HCT116 (cell line): ENCODE measurements around the gene TMF1. TPM values are rescaled to one million over a fixed set of nuclear protein-coding genes. Genes with fewer than 3 reads are reported as not detected.

ENCODE experiments used
- ATAC-seq: fragments of 200-7000 bp; cut with Tn5 transposase; 2 replicates; pipeline ENCODE4 v1.9.1; 2020; ENCODE audit warnings: mild to moderate bottlenecking, moderate library complexity
- BruUV-seq: library from RNA; stranded (reverse); fragments of 400-500 nt; replicated peaks from 2 replicates; lab custom pipeline; 2021; lab: Mats Ljungman, UMichigan
- CTCF ChIA-PET: fragments of 300-600 bp; sonication (Branson Sonifier 250); formaldehyde crosslinking; loops from one replicate; lab custom pipeline; 2021; ENCODE audit warnings: antibody characterized with exemption; lab: Charles Lee
- POLR2A ChIA-PET: fragments of 300-600, 350-600 bp; sonication (Branson Sonifier 250); formaldehyde crosslinking; loops from one replicate; lab custom pipeline; 2021; ENCODE audit warnings: antibody characterized with exemption; lab: Charles Lee
- RAD21 ChIA-PET, 2 experiments: fragments of 300-600 bp; sonication (Branson Sonifier 250); formaldehyde crosslinking; loops; one replicate each; lab custom pipeline; 2023; ENCODE audit warnings: low total read pairs in 2 of 2; ENCODE audit not compliant: uncharacterized antibody in 2 of 2, unreplicated experiment in 2 of 2, low non-redundant PET in 1 of 2; lab: Charles Lee
- DNase-seq: peaks from one replicate; pipeline ENCODE4 v3.0.0-alpha.2; 2010; ENCODE audit warnings: low read depth, low spot score
- H2AFZ ChIP-seq: fragments of 200-600 bp; shearing (Covaris generic), sonication (generic); 2 replicates; pipeline ENCODE4 v1.6.1; 2017; ENCODE audit warnings: low read depth, mixed run types, mixed read lengths, antibody characterized with exemption, low read length; ENCODE audit not compliant: poor library complexity, severe bottlenecking
- H3K27ac ChIP-seq: 2 replicates; pipeline ENCODE4 v1.5.1; 2012; ENCODE audit warnings: low read depth, low read length
- H3K27me3 ChIP-seq: fragments of 200-600 bp; sonication (generic); 2 replicates; pipeline ENCODE4 v1.6.1; 2016; ENCODE audit warnings: mixed run types, low read length, mixed read lengths; ENCODE audit not compliant: insufficient read depth
- H3K36me3 ChIP-seq, 2 experiments: fragments of 200-500 bp in 1 of 2; fragments of 200-600 bp in 1 of 2; sonication (Bioruptor generic) in 1 of 2; sonication (generic) in 1 of 2; 2 replicates each; pipeline versions ENCODE4 v1.5.1 to v1.6.1; 2014 to 2016; ENCODE audit warnings: low read length in 2 of 2, inconsistent platforms in 1 of 2, mixed read lengths in 1 of 2, mixed run types in 1 of 2; ENCODE audit not compliant: insufficient read depth in 2 of 2, control insufficient read depth in 1 of 2
- H3K4me1 ChIP-seq, 2 experiments: fragments of 200-600 bp in 1 of 2; sonication (generic) in 1 of 2; 2 replicates each; pipeline versions ENCODE4 v1.5.1 to v1.6.1; 2012 to 2017; ENCODE audit warnings: low read length in 2 of 2, inconsistent platforms in 1 of 2, mild to moderate bottlenecking in 1 of 2, mixed read lengths in 1 of 2, mixed run types in 1 of 2, moderate library complexity in 1 of 2; ENCODE audit not compliant: insufficient read depth in 2 of 2, control insufficient read depth in 1 of 2
- H3K4me2 ChIP-seq: fragments of 200-600 bp; sonication (generic); 2 replicates; pipeline ENCODE4 v1.6.1; 2017; ENCODE audit warnings: mixed run types, low read length, mixed read lengths
- H3K4me3 ChIP-seq, 2 experiments: fragments of 200-600 bp in 1 of 2; sonication (generic) in 1 of 2; replicated peaks in 1 of 2; 2 replicates each; pipeline ENCODE4 v1.5.1; 2011 to 2016; ENCODE audit warnings: low read length in 2 of 2, control low read depth in 1 of 2, low read depth in 1 of 2, mild to moderate bottlenecking in 1 of 2, mixed read lengths in 1 of 2, mixed run types in 1 of 2
- H3K79me2 ChIP-seq: fragments of 200-600 bp; sonication (generic); 2 replicates; pipeline ENCODE4 v1.6.1; 2017; ENCODE audit warnings: mild to moderate bottlenecking, mixed run types, low read length, moderate library complexity, mixed read lengths; ENCODE audit not compliant: insufficient read depth
- H3K9ac ChIP-seq: fragments of 200-600 bp; sonication (generic); 2 replicates; pipeline ENCODE4 v1.6.1; 2016; ENCODE audit warnings: low read length, mixed read lengths
- H3K9me2 ChIP-seq: fragments of 200-600 bp; sonication (generic), shearing (Covaris generic); 2 replicates; pipeline ENCODE4 v1.6.1; 2017; ENCODE audit warnings: mixed run types, mild to moderate bottlenecking, moderate library complexity; ENCODE audit not compliant: insufficient read depth
- H3K9me3 ChIP-seq, 2 experiments: fragments of 200-500 bp in 1 of 2; fragments of 200-600 bp in 1 of 2; sonication (Bioruptor generic) in 1 of 2; sonication (generic) in 1 of 2; 2 replicates each; pipeline ENCODE4 v1.6.1; 2014 to 2017; ENCODE audit warnings: low read length in 2 of 2, mixed read lengths in 2 of 2, inconsistent platforms in 1 of 2, low read depth in 1 of 2, mild to moderate bottlenecking in 1 of 2, mixed run types in 1 of 2, moderate library complexity in 1 of 2; ENCODE audit not compliant: control insufficient read depth in 1 of 2, insufficient read depth in 1 of 2
- H4K20me1 ChIP-seq: fragments of 200-600 bp; sonication (generic), shearing (Covaris generic); 2 replicates; pipeline ENCODE4 v1.6.1; 2017; ENCODE audit warnings: mixed run types, mild to moderate bottlenecking, moderate library complexity; ENCODE audit not compliant: insufficient read depth
- CEBPB ChIP-seq: IDR thresholded peaks from 2 replicates; pipeline ENCODE4 v1.6.1; 2012; ENCODE audit warnings: low read depth
- CTCF ChIP-seq, 3 experiments: fragments of 200-600 bp in 1 of 3; sonication (generic) in 1 of 3; IDR thresholded peaks in 2 of 3; conservative IDR thresholded peaks in 1 of 3; 2 replicates each; pipeline ENCODE4 v1.5.1; 2012 to 2017; ENCODE audit warnings: low read depth in 2 of 3, low read length in 2 of 3, antibody characterized with exemption in 1 of 3, borderline replicate concordance in 1 of 3, control low read depth in 1 of 3, mild to moderate bottlenecking in 1 of 3, mixed read lengths in 1 of 3, mixed run types in 1 of 3, moderate library complexity in 1 of 3; ENCODE audit not compliant: insufficient read depth in 1 of 3
- EGR1 ChIP-seq: IDR thresholded peaks from 2 replicates; pipeline ENCODE4 v1.6.1; 2012; ENCODE audit warnings: low read depth
- ELF1 ChIP-seq: IDR thresholded peaks from 2 replicates; pipeline ENCODE4 v1.6.1; 2012; ENCODE audit warnings: low read depth, borderline replicate concordance
- EZH2 ChIP-seq: fragments of 200-600 bp; sonication (generic); IDR thresholded peaks from 2 replicates; pipeline ENCODE4 v1.6.1; 2017; ENCODE audit warnings: antibody characterized with exemption, mixed run types
- EZH2phosphoT487 ChIP-seq: fragments of 200-600 bp; IDR thresholded peaks from 2 replicates; pipeline ENCODE4 v1.6.1; 2018; ENCODE audit warnings: antibody characterized with exemption, borderline replicate concordance
- FOSL1 ChIP-seq: IDR thresholded peaks from 2 replicates; pipeline ENCODE4 v1.6.1; 2012; ENCODE audit warnings: low read depth
- JUND ChIP-seq: IDR thresholded peaks from 2 replicates; pipeline ENCODE4 v1.6.1; 2012
- MAX ChIP-seq: IDR thresholded peaks from 2 replicates; pipeline ENCODE4 v1.6.1; 2012
- POLR2A ChIP-seq: IDR thresholded peaks from 2 replicates; pipeline ENCODE4 v1.7.0; 2011; ENCODE audit warnings: borderline replicate concordance; ENCODE audit not compliant: insufficient read depth, insufficient read length; ENCODE audit errors: extremely low read depth
- RAD21 ChIP-seq: IDR thresholded peaks from 2 replicates; pipeline ENCODE4 v1.6.1; 2012; ENCODE audit warnings: low read depth, mild to moderate bottlenecking
- REST ChIP-seq: IDR thresholded peaks from 2 replicates; pipeline ENCODE4 v1.6.1; 2012; ENCODE audit warnings: low read depth
- SIN3A ChIP-seq: IDR thresholded peaks from 2 replicates; pipeline ENCODE4 v1.6.1; 2012; ENCODE audit warnings: low read depth
- SRF ChIP-seq: IDR thresholded peaks from 2 replicates; pipeline ENCODE4 v1.6.1; 2012; ENCODE audit warnings: low read depth
- TCF7L2 ChIP-seq: IDR thresholded peaks from 2 replicates; pipeline ENCODE4 v1.7.0; 2011; ENCODE audit warnings: borderline replicate concordance, inconsistent platforms; ENCODE audit not compliant: insufficient read depth, insufficient read length; ENCODE audit errors: extremely low read depth
- YY1 ChIP-seq: IDR thresholded peaks from 2 replicates; pipeline ENCODE4 v1.6.1; 2011; ENCODE audit warnings: low read length, low read depth, moderate library complexity, mild to moderate bottlenecking; ENCODE audit not compliant: insufficient replicate concordance; ENCODE audit errors: extremely low read depth
- ZBTB33 ChIP-seq: IDR thresholded peaks from 2 replicates; pipeline ENCODE4 v1.6.1; 2011; ENCODE audit warnings: mild to moderate bottlenecking, low read length, moderate library complexity; ENCODE audit not compliant: insufficient replicate concordance; ENCODE audit errors: extremely low read depth
- ZFX ChIP-seq: fragments of 450-650 bp; IDR thresholded peaks from 2 replicates; pipeline ENCODE4 v1.6.1; 2017
- ZNF274 ChIP-seq: fragments of 200-500 bp; sonication (Bioruptor generic); IDR thresholded peaks from 2 replicates; pipeline ENCODE4 v1.6.1; 2014; ENCODE audit warnings: mild to moderate bottlenecking, low read depth, low read length, inconsistent platforms
- intact Hi-C: fragments of 100-400 bp; cut with micrococcal nuclease; formaldehyde crosslinking; loops from 2 replicates; pipeline ENCODE4 v1.10.0; 2022
- total RNA-seq: library from RNA; stranded (reverse); gene quantifications from one replicate; pipeline ENCODE4 v1.2.1, GENCODE V29; 2021; ENCODE audit not compliant: unreplicated experiment

TMF1 gene
- total RNA-seq, 1 experiment from 2014 or later: 27.3 TPM

GRCh38 chr3:69084326-69085167 is 32.4 kb upstream of the TMF1 start, which contains the start of gene ARL6IP5:
Gene ARL6IP5 (plus strand): TSS chr3:69084937. CDS start chr3:69085048, 111 bp downstream.
- H3K9ac ChIP-seq: peak within 1 kb of the TSS; percentile 77
- intact Hi-C loops: no loop called here
- TF ChIP-seq ZBTB33 (no peak), CEBPB (peak; percentile 29; the same call in 1 of the 2 replicates), ZFX (no peak), MAX (peak; percentile 82), FOSL1 (peak; percentile 36), EGR1 (0 out of 2 replicates have a peak, but pooled peaks have one; percentile 51), ELF1 (no peak; the same call in 1 of the 2 replicates), RAD21 (no peak), SIN3A (peak; percentile 95), TCF7L2 (peak; percentile 80), EZH2 (no peak), ZNF274 (no peak), POLR2A (no peak), REST (no peak), CTCF (IDR thresholded peaks at IDR 0.05 in 2 of 3, conservative IDR thresholded peaks at IDR 0.05 in 1 of 3; ENCODE audit: borderline replicate concordance in 1 of 3, insufficient read depth in 1 of 3, low read depth in 2 of 3, low read length in 2 of 3) (no peak), YY1 (peak; percentile 61), SRF (no peak), JUND (peak; percentile 42; the same call in 1 of the 2 replicates), EZH2phosphoT487 (no peak)

More at GRCh38 chr3:69084326-69085167, 32.4 kb upstream of the TMF1 start, which contains the start of gene ARL6IP5:
- DNase-seq (peak; percentile 87), ATAC-seq (peak; percentile 68)
- ChIA-PET RAD21 (no interaction called here), POLR2A (interaction anchor here (1.8 kb wide), 1 partner anchor 32 kb away, joined by 5 read pairs; no protein-coding TSS in a partner anchor), CTCF (interaction anchor here (0.6 kb wide), 1 partner anchor 101 kb away, joined by 3 read pairs; no protein-coding TSS in a partner anchor)
- no peaks in the 10 kb centered on the region for H3K36me3 ChIP-seq
- H3K4me1 ChIP-seq: peaks cover 35 to 76% of the 10 kb centered on the region in 2 experiments
- H3K27ac ChIP-seq: peak within 1 kb of the TSS; percentile 70
- peaks cover 40% of the 10 kb centered on the region for H3K79me2 ChIP-seq
- peak within 1 kb of the TSS; percentile 85 for H3K4me2 ChIP-seq
- BruUV-seq: no TSS peak
- H3K9me3 ChIP-seq: no peaks in the 10 kb centered on the region
- H3K4me3 ChIP-seq: peak within 1 kb of the TSS; percentile 80 to 84
- H4K20me1 ChIP-seq: no peaks in the 10 kb centered on the region
- no peaks in the 10 kb centered on the region for H3K9me2 ChIP-seq
- peak within 1 kb of the TSS; percentile 62 for H2AFZ ChIP-seq
- H3K27me3 ChIP-seq: no peaks in the 10 kb centered on the region
